ENCODE measurements around the gene CAPN10.

The CAPN10 gene

DNA sequence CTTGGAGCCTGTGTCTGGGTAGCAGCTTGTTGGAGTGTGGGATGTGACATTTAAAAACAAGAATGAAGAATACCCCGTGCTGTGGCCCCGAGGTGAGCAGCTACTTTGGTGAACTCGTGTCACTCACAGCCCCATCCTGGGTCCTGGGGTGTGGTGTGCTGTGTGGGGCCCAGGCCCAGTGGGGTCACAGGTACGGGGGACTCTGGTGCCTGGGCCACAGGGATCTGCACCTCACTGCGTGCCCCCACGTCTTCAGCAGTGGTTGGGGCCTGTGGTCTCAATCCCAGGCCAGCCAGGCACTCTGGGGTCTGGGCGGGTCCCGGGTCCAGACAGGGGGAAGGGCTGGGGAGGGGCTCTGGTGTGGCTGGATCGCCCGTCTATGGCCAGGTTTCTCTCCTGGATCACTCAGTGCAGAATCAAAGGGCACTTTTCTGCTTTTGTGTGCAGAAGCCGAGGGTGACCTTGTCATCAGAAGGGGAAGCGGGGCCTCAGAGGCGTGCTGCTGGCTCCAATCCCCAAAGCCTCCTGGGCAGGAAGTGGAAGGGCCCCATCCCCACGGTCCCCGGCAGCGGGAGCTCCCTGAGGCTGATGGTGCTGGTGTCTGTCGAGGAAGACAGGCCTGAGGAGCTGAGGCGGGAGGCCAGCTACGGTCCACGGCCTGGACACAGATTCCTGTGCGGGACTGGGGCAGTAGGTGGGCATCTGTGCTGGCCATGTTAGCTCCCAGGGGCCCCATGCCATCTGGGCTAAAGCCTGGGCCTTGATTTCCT, 40.2 kb downstream of the CAPN10 start:
- DNase-seq = no peak

DNA sequence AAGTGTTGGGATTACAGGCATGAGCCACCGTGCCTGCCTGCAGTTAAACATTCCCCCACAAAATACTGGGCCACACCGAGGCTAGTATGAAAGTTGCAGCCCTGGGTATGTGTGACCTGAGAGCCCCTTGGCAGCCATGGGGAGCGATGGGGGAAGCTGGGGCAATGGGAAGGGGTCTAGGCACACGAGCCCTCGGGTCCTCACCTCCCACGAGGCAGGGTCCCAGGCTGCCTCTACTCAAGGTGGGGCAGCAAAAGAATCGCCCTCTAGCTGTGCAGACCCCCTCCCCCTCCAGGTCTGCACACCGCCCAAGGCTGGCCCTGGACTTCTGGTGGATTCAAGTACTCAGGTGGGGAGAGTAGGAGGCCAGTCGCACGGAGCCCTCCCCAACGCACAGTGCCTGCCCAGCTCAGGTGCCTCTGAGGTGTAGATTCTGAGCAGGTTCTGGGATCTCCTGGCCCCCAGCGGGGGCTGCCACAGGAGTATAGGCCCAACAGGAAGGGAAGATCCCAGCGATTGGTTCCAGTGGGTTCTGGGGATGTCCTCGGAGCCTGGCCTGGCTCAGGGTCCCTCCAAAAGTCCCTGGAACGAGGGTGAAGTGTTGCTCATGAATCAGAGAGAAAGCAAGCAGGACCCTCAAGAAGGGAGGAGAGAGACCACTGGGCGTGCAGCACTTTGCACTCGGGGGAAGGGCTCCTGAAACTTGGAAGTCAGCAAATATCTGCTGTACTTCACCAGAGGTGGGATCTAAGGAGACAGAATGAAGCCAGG, 41.4 kb downstream of the CAPN10 start:
- DNase-seq = no peak

DNA sequence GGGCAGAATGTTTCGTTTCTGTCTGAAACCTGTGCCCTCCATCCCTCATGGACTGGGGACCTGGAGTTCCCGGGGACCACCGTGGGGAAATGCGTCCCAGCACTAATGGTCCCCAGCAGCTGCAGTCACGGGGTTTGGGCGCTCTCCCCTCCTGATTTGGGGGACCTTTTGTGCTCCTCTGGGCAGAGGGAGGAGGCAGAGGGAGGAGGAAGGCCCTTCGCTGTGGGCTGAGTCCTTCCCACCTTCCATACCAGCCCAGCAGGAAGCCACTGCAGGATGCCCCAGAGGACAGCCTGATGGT, 41.9 kb downstream of the CAPN10 start:
- DNase-seq = no peak

DNA sequence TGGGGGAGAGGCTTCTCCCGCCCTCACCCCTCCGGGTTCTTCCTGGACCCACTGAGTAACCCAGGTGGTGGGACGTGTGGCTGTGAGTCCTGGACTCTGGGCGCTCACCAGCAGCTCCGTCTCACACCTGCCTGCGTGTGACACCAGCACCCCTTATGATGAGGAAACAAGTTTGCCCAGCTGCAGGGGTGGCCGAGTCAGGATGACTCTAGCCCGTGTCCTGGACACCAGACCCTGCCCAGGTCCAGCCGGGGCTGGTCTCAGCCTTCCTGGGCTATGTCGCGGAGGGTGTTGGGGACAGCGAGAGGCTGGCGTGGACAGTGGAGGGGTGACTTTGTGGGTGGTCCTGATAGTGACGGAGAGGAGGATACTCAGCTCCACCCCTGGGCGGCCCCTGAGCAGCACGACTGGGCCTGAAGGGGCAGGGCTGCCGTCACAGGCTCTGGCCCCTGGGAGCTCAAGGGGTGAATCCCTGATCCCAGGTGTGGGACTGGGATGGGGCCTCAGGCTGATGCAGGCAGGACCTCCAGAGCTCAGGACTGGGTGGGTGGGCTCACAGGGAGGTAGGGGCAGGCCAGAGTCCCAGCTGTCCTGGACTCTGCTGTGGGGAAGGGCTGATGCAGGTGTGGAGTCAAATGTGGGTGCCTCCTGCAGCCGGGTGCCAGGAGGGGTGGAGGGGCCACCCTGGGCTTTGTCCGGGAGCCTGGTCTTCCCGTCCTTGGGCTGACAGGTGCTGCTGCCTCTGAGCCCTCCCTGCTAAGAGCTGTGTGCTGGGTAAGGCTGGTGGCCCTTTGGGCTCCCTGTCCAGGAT, 42.5 kb downstream of the CAPN10 start:
- no peak for DNase-seq

DNA sequence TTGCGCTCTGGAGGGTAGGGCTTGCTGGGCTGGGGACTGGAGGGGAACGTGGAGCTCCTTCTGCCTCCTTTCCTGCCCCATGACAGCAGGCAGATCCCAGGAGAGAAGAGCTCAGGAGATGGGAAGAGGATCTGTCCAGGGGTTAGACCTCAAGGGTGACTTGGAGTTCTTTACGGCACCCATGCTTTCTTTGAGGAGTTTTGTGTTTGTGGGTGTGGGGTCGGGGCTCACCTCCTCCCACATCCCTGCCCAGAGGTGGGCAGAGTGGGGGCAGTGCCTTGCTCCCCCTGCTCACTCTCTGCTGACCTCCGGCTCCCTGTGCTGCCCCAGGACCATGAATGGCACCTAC, 43.1 kb downstream of the CAPN10 start:
- no peak for DNase-seq

DNA sequence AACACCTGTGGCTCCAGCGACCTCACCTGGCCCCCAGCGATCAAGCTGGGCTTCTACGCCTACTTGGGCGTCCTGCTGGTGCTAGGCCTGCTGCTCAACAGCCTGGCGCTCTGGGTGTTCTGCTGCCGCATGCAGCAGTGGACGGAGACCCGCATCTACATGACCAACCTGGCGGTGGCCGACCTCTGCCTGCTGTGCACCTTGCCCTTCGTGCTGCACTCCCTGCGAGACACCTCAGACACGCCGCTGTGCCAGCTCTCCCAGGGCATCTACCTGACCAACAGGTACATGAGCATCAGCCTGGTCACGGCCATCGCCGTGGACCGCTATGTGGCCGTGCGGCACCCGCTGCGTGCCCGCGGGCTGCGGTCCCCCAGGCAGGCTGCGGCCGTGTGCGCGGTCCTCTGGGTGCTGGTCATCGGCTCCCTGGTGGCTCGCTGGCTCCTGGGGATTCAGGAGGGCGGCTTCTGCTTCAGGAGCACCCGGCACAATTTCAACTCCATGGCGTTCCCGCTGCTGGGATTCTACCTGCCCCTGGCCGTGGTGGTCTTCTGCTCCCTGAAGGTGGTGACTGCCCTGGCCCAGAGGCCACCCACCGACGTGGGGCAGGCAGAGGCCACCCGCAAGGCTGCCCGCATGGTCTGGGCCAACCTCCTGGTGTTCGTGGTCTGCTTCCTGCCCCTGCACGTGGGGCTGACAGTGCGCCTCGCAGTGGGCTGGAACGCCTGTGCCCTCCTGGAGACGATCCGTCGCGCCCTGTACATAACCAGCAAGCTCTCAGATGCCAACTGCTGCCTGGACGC, 43.6 kb downstream of the CAPN10 start:
- no peak for DNase-seq

DNA sequence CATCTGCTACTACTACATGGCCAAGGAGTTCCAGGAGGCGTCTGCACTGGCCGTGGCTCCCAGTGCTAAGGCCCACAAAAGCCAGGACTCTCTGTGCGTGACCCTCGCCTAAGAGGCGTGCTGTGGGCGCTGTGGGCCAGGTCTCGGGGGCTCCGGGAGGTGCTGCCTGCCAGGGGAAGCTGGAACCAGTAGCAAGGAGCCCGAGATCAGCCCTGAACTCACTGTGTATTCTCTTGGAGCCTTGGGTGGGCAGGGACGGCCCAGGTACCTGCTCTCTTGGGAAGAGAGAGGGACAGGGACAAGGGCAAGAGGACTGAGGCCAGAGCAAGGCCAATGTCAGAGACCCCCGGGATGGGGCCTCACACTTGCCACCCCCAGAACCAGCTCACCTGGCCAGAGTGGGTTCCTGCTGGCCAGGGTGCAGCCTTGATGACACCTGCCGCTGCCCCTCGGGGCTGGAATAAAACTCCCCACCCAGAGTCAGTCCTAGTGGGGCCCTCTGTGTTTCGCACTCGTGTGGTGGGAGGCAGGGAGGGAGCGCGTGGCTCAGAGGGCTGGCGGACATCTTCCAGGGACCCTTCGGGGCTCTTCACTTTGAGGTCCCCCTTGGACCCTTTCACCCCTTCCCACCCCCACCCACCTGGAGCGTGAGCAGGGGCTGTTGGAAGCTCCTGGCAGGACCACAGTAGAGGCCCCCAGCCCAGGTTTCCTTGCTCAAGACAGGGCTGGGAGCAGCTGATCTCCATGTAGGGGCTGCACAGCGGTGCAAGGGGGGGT, 44.4 kb downstream of the CAPN10 start:
- no peak for DNase-seq

DNA sequence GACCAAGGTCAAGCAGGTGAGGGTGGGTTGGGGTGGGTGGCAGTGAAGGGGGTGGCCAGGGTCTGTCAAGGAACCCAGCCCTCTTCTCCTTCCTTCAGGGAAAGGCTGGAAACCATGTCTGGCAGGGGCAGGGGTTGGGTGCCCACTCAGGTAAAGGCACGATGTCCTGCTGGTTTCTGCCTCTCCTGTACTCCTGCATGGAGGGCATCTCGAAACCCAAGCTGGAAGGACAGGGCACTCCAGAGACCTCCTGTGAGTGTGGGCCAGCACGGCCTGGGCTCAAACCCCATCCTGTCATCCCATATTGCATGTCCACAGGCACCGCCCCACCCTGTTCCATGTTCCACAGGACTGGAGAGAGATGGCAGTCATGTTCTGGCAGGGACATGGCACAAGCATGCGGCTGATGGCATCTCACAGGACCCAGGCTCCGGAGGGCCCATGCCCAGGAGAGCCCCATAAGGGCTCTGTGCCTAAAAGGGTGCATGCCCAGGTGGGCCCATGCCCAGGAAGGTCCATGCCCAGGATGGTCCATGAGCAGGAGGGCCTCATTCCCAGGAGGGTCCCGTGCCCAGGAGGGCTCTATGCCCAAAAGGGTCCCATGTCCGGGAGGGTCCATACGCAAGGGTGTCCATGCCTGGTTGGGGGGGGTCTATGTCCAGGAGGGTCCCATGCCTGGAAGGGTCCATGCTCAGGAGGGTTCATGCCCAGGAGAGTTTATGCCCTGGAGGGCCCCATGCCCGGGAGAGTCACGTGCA, 45.2 kb downstream of the CAPN10 start:
- DNase-seq = no peak

DNA sequence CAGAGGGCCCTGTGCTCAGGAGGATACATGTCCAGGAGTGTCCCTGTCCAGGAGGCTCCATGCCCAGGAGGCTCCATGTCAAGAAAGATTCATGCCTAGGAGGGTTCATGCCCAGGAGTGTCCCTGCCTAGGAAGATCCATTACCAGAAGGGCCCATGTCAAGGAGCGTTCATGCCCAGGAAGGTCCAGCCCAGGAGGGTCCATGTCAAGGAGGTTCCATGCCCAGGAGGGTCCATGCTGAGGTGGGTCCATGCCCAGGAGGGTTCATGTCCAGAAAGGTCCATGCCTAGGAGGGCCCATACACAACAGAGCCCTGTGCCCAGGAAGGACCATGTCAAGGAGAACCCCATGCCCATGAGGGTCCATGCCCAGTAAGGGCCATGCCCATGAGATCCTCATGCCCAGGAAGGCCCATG, 45.8 kb downstream of the CAPN10 start:
- DNase-seq = no peak

DNA sequence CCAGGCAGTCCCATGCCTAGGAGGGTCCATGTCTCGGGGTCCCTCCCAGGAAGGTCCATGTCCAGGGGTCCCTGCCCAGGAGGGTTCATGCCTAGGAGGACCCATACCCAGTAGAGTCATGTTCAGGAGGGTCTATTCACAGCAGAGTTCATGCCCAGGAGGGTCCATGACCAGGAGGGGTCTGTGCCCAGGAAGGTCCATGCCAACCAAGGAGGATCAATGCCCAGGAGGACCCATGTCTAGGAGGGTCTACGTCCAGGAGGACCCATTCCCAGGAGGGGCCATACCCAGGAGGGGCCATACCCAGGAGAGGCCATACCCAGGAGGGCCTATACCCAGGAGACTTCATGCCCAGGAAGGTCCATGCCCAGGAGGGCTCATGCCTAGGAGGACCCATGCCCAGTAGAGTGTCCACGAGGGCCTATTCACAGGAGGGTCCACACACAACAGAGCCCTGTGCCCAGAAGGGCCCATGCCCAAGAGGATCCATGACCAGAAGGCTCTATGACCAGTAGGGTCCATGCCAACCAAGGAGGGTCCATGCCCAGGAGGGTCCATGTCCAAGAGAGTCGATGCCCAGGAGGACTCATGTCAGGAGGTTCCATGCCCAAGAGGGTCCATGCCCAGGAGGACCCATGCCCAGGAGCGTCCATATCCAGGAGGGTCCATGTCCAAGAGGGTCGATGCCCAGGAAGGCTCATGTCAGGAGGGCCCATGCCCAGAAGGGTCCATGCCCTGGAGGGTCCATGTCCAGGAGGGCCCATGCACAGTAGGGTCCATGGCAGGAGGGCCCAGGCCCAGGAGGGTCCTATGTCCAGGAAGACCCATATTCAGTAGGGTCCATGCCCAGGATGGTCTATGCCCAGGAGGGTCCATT, 48.8 kb downstream of the CAPN10 start:
- DNase-seq = no peak

DNA sequence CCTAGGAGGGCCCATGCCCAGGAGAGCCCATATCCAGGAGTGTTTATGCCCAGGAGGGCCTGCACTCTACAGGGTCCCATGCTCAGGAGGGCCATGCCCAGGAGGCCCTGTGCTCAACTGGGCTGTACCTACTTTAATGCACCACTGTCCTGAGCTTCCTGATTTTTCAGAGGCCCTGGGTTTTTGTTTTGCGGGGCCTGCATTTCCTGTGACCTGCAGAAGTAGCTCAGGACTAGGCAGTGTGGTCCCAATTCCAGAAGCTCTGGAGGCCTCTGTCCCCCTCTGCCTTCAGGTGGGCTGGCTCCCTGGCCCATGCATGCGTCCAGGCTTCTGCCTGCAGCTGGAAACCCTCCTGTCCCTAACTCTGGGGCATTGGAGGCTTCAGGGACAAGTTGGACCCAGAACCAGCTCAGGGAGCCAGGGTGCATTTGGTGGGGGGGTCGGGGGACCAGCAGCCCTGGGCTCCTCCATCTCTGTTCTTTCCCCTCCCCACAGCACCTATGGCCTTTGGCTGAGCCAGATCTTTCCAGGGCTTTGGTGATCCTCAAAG, 49.5 kb downstream of the CAPN10 start:
- DNase-seq = no peak

DNA sequence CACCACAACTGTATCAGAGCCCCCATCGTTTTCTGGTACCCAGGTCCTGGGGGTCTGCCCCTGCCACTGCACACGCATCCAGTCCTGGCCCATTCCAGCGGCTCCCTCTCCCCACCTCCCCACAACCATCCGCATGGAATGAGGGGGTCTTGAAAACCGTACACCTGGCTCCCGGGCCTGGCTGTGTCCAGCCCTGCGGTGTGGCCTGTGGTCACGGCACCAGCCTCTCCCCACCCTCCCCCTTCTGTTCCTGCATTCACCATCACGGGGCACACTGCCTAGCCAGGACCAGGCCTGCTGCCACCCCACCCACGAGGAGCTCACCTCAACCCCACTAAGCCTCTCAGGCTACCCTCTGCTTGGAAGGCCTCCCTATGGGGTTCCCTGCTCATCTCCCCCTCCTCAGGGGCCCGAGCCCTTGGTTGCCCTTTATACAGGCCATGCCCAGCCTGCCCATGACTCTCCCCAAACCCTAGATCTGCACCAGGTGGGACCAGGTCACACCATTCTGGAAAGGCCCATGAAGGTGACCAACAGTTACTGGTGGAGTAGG, 50.1 kb downstream of the CAPN10 start:
- no peak for DNase-seq

DNA sequence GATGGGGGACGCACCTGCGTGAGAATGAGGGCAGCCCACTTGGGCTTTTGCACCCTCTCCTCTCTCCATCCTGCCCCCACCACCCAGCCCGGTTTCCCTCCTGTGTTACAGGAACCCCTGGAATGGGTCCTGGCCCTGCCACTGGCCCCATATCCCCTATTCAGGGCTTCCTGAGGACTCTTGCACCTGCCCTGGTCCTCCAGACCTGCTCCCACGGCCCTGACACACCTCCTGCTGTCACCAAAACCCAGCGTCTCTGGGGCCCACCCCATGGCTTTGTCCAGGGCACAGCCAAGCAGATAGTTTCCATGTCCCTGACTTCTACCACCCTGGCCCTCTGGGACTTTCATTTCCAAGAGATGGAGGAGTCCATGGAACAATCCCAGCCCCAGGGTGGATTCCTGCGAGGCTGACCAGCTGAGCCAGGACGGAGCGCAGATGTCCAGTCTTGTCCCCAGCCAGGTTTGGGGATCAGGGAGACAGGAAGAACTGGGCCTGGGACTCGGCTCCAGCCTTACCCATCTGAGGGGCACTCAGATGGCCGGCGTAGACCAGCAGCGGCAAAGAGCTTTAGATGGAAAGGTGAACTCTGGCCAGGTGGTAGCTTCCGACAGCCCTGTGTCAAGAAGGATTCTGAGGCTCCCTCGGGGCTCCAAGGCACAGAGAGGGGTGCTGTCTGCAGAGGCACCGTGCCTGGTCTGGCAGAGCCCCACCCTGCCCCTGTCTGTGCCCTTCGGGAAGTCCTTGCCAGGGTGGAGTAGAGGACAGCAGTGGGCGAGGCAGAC, 50.8 kb downstream of the CAPN10 start:
- no peak for DNase-seq

DNA sequence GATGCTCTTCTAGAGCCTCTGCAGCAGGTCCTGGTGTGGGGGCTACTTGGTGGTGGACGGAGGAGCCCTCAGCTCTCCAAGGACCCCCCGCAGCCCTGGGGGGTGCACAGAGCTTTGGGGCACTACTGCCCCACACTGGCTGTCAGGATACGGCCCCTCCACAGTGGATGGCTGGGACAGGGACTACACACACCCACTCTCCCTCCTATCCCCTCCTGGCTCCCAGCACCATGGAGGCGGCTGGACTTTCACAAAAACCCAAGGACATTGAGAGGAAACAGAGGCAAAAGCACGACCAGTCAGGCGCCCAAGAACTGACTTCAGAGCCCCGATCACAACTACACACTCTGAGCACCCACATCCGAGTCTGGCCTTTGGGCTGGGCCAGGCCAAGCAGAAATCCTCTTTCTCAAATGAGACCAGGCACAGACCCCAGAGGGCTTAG, 51.4 kb downstream of the CAPN10 start:
- no peak for DNase-seq

DNA sequence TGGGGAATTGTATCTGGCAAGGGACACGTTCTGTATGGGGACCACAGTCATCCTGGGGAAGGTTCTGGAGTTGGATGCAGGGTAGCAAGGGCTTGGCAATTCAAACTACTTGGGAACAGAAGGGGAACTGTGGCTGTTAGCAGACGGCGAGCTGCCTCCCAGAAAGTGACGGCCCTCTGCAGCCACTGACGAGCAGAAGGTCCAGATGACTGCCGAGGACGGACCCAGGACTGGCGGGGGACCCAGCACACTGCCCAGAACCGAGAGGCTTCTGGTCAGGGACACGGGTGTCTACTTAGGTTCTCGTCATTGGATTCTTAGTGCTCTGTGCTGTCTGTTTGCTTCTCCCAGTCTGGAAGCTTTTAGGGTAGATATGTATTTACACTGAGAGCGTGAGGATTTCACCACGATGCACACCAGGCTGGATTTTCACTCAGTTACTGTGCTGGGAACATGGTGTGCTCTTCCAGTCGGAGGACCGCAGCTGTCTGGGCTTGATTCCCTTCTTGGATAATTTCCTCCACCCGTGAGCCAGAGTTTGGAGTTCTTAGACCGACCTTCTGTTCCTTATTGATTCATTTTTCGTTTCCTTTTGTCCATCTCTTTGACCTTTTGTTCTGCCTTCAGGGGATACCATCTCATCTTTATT, 52.1 kb downstream of the CAPN10 start:
- DNase-seq = no peak

DNA sequence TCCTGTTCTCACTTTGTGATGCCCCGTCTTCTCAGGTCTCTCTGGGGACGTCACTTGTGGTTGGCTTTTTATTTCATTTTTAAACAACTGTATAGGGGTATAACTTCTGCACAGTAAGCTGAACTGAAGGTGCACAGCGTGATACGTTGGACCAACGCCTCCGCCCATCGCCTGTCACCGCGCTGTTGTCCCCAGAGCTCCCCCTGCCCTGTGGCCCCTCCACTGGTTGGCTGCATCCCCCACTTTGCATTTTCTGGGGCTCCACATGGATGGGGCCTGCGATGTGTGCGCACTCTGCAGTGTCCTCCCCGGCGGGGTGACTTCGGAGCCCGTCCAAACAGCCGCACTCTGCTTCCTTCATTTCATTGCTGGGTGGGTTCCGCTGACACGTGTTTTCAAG, 53.0 kb downstream of the CAPN10 start:
- DNase-seq = no peak

DNA sequence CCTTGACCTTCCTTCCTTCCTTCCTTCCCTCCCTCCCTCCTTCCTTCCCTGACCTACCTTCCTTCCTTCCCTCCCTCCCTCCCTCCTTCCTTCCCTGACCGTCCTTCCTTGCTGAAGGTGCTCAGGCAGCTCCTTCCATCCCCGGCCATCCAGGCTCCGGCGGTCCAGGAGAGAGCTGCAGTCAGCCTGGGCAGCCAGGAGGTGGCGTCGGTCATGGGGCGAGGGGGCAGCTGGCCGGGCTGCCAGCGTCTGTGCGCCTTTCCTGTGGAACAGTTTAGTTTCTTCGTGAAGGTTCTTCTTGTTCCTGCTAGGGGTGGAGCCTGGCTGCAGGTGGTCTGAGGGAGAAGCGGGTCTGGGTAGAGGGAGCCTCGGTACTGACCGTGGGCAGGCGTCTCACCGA, 54.4 kb downstream of the CAPN10 start:
- no peak for DNase-seq

DNA sequence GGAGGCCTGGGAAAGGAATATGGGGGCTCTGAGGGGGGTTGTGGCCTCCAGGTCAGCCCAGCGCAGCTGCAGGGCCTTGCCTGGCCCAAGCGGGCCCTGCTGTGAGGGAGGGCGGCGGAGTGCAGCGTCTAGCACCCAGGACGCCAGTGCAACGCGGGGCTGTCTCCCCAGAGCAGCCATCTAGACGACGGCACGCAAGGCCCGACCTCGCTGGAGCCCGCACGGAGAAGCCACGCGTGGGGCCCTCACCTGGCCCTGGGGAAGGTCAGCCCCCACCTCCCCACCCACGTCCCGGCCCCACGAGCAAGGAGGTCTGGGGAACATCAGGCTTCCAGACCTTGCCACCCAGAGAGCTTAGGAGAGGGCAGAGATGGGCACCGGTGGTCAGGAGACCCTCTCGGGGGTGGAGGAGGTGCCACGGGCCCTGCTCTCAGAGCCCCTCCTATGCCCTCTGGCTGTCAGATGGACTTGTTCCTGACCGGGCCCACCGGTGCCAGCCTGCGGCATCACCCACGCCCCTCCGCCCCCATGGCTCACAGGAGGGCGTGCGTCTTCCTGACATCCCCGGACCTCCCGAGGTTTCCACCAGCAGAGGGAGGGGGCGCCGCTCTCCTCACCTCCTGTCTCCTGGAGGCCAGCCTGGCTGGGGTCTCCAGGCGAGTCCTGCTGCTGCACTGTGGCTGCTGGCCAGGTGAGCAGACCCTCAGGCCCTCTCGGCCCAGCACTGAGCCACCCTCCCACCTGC, 55.7 kb downstream of the CAPN10 start:
- no peak for DNase-seq
